Measurements from ENCODE around the gene CAPS.

CAPS gene

DNA sequence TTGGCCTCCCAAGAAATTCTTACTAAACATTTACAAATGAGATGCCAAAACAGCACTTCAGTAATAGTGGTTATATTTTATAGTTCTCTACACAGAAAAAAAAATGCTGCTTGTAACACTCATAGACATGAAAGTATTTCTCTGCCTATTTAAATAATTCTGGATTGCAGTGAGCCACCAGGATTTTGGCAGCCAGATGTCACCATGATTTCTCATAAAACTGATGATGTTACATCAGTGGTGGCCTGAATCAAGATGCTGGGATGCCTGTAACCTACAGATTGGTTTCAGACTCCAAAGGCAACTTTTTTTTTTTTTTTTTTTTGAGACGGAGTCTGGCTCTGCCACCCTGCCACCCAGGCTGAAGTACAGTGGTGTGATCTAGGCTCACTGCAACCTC lies 2.7 kb upstream of the CAPS start:
- WGBS: 80% methylated on average over 1 of the region's 1 CpG
- Histone ChIP-seq H2BK15ac (ENCODE audit: low read depth, poor library complexity, severe bottlenecking) (no peak overlapping the region), H4K91ac (ENCODE audit: low read length) (no peak overlapping the region), H3K4me1 (ENCODE audit: control insufficient read depth, insufficient read depth, low read depth, low read length) (peaks cover 20% of the 10 kb centered on the region), H3K36me3 (ENCODE audit: control insufficient read depth in 1 of 2, insufficient read depth in 2 of 2, low read depth in 1 of 2, low read length in 2 of 2) (peaks cover 19 to 54% of the 10 kb centered on the region in 2 experiments), H3K79me1 (replicated peaks; ENCODE audit: low read length, poor library complexity, severe bottlenecking) (peaks cover 14% of the 10 kb centered on the region), H3K4me2 (ENCODE audit: low read length, poor library complexity, severe bottlenecking) (no peak overlapping the region), H3K9me3 (ENCODE audit: control insufficient read depth, low read length) (no peaks in the 10 kb centered on the region), H2AK5ac (ENCODE audit: low read length, severe bottlenecking) (no peak overlapping the region), H3K23ac (ENCODE audit: low read length in 2 of 2) (no peak overlapping the region), H3K18ac (ENCODE audit: low read depth in 1 of 2, low read length in 2 of 2) (no peak overlapping the region), H2BK120ac (ENCODE audit: low read depth, low read length) (no peak overlapping the region), H2AFZ (ENCODE audit: low read depth, low read length) (no peak overlapping the region), H3K27me3 (ENCODE audit: control insufficient read depth in 1 of 2, insufficient read depth in 1 of 2, low read length in 2 of 2) (no peaks in the 10 kb centered on the region), H3K9ac (ENCODE audit: low read length) (no peak overlapping the region), H3K27ac (ENCODE audit: low read length, poor library complexity, severe bottlenecking) (no peak overlapping the region), H2BK5ac (ENCODE audit: low read depth, low read length, poor library complexity, severe bottlenecking) (no peak overlapping the region), H3K4me3 (ENCODE audit: insufficient read depth in 1 of 2, low read depth in 1 of 2, low read length in 2 of 2) (no peak overlapping the region), H2BK12ac (ENCODE audit: low read length in 2 of 2) (no peak overlapping the region), H3K14ac (ENCODE audit: low read length in 2 of 2) (no peak overlapping the region), H3K4ac (ENCODE audit: low read depth in 1 of 2, low read length in 2 of 2) (no peak overlapping the region), H4K8ac (ENCODE audit: low read length) (no peak overlapping the region)
- DNase-seq: no peak

DNA sequence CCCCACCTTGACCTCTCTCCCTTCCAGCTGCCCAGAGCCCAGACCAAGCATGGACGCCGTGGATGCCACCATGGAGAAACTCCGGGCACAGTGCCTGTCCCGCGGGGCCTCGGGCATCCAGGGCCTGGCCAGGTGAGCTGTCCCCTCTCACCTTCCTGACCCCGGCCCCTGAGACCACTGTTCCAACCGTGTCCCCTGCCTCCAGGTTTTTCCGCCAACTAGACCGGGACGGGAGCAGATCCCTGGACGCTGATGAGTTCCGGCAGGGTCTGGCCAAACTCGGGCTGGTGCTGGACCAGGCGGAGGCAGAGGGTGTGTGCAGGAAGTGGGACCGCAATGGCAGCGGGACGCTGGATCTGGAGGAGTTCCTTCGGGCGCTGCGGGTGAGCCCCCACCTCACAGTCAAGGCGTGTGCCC lies 312 bp downstream of the CAPS start:
- Histone ChIP-seq H3K23ac (ENCODE audit: low read length in 2 of 2) (no peak overlapping the region), H3K4me3 (ENCODE audit: insufficient read depth in 1 of 2, low read depth in 1 of 2, low read length in 2 of 2) (no peak overlapping the region), H2AFZ (ENCODE audit: low read depth, low read length) (no peak overlapping the region), H2BK120ac (ENCODE audit: low read depth, low read length) (no peak overlapping the region), H3K14ac (ENCODE audit: low read length in 2 of 2) (no peak overlapping the region), H4K91ac (ENCODE audit: low read length) (peak overlapping the region; percentile 35), H2BK15ac (ENCODE audit: low read depth, poor library complexity, severe bottlenecking) (no peak overlapping the region), H2BK12ac (ENCODE audit: low read length in 2 of 2) (no peak overlapping the region), H3K4me2 (ENCODE audit: low read length, poor library complexity, severe bottlenecking) (no peak overlapping the region), H3K79me1 (replicated peaks; ENCODE audit: low read length, poor library complexity, severe bottlenecking) (peaks cover 23% of the 10 kb centered on the region), H2AK5ac (ENCODE audit: low read length, severe bottlenecking) (peak overlapping the region; percentile 14), H3K18ac (ENCODE audit: low read depth in 1 of 2, low read length in 2 of 2) (no peak overlapping the region), H3K9me3 (ENCODE audit: control insufficient read depth, low read length) (no peaks in the 10 kb centered on the region), H3K27me3 (ENCODE audit: control insufficient read depth in 1 of 2, insufficient read depth in 1 of 2, low read length in 2 of 2) (no peaks in the 10 kb centered on the region), H4K8ac (ENCODE audit: low read length) (no peak overlapping the region), H3K27ac (ENCODE audit: low read length, poor library complexity, severe bottlenecking) (no peak overlapping the region), H3K4me1 (ENCODE audit: control insufficient read depth, insufficient read depth, low read depth, low read length) (peaks cover 19% of the 10 kb centered on the region), H3K9ac (ENCODE audit: low read length) (peak overlapping the region; percentile 68), H3K36me3 (ENCODE audit: control insufficient read depth in 1 of 2, insufficient read depth in 2 of 2, low read depth in 1 of 2, low read length in 2 of 2) (peaks cover 40 to 75% of the 10 kb centered on the region in 2 experiments), H2BK5ac (ENCODE audit: low read depth, low read length, poor library complexity, severe bottlenecking) (no peak overlapping the region), H3K4ac (ENCODE audit: low read depth in 1 of 2, low read length in 2 of 2) (no peak overlapping the region)
- no peak for DNase-seq
- WGBS: 96% methylated on average over 22 of the region's 22 CpGs

DNA sequence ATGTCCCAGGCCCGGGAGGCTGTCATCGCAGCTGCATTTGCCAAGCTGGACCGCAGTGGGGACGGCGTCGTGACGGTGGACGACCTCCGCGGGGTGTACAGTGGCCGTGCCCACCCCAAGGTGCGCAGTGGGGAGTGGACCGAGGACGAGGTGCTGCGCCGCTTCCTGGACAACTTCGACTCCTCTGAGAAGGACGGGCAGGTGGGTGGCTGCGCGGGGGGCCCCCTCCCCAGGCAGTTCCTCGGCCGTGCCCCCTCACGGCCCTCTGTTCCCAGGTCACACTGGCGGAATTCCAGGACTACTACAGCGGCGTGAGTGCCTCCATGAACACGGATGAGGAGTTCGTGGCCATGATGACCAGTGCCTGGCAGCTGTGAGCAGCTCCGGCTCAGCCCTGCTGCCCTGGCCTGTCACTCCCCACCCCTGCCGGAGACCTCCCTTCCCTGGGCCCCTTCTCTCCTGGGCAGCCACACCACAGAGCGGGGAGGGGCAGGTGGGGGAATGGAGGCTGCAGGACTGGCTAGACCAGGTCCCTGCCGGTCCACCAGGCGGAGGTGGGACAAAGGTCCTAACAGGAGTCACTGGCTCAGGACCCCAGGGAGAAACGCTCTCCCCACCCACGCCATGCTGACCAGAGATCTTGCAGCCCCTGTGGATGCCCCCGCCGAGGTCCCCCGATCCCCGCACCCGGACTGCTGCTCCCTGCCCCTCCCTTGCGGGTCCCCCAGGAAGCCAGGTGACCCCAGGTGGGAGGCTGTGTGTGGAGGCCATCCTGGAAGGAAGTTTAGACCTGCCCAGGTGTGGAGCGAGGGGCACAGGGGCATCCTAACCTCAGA lies 1.1 kb downstream of the CAPS start:
- peak overlapping the region in 1 of 2 experiments; percentile 10 for H2BK12ac ChIP-seq (ENCODE audit: low read length in 2 of 2)
- H3K14ac ChIP-seq (ENCODE audit: low read length in 2 of 2): no peak overlapping the region
- no peak overlapping the region for H2AFZ ChIP-seq (ENCODE audit: low read depth, low read length)
- no peak overlapping the region for H3K4me3 ChIP-seq (ENCODE audit: insufficient read depth in 1 of 2, low read depth in 1 of 2, low read length in 2 of 2)
- DNase-seq: no peak
- no peak overlapping the region for H3K4ac ChIP-seq (ENCODE audit: low read depth in 1 of 2, low read length in 2 of 2)
- no peak overlapping the region for H3K9ac ChIP-seq (ENCODE audit: low read length)
- H2BK15ac ChIP-seq (ENCODE audit: low read depth, poor library complexity, severe bottlenecking): no peak overlapping the region
- H2BK5ac ChIP-seq (ENCODE audit: low read depth, low read length, poor library complexity, severe bottlenecking): no peak overlapping the region
- no peak overlapping the region for H3K23ac ChIP-seq (ENCODE audit: low read length in 2 of 2)
- H3K79me1 ChIP-seq (replicated peaks; ENCODE audit: low read length, poor library complexity, severe bottlenecking): peaks cover 24% of the 10 kb centered on the region
- WGBS: 95% methylated on average over 39 of the region's 42 CpGs
- H3K27me3 ChIP-seq (ENCODE audit: control insufficient read depth in 1 of 2, insufficient read depth in 1 of 2, low read length in 2 of 2): no peaks in the 10 kb centered on the region
- no peak overlapping the region for H3K4me2 ChIP-seq (ENCODE audit: low read length, poor library complexity, severe bottlenecking)
- no peak overlapping the region for H3K27ac ChIP-seq (ENCODE audit: low read length, poor library complexity, severe bottlenecking)
- H4K8ac ChIP-seq (ENCODE audit: low read length): no peak overlapping the region
- peak overlapping the region in 1 of 2 experiments; percentile 48 for H3K18ac ChIP-seq (ENCODE audit: low read depth in 1 of 2, low read length in 2 of 2)
- no peak overlapping the region for H2BK120ac ChIP-seq (ENCODE audit: low read depth, low read length)
- no peak overlapping the region for H2AK5ac ChIP-seq (ENCODE audit: low read length, severe bottlenecking)
- H4K91ac ChIP-seq (ENCODE audit: low read length): peak overlapping the region; percentile 44
- H3K36me3 ChIP-seq (ENCODE audit: control insufficient read depth in 1 of 2, insufficient read depth in 2 of 2, low read depth in 1 of 2, low read length in 2 of 2): peaks cover 42 to 75% of the 10 kb centered on the region in 2 experiments
- no peaks in the 10 kb centered on the region for H3K9me3 ChIP-seq (ENCODE audit: control insufficient read depth, low read length)
- peaks cover 19% of the 10 kb centered on the region for H3K4me1 ChIP-seq (ENCODE audit: control insufficient read depth, insufficient read depth, low read depth, low read length)

DNA sequence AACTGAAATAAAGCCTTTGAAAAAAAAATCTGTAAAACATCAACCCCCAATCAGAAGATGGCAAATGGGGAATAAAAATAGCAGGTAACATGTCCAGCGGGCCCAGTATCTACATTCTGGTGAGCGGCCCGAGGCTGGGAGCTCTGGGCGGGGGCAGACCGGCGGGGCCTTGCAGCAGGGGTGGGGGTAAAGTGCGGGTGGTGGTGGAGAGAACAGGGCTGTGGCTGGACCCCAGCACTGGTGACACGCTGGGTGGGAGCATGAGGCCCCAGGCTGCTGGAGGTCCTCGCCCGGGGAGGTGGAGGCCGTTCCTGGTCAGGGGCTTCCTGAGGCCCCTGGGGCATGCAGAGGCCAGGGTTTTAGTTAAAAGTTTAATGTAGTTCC lies 1.7 kb downstream of the CAPS start:
- Histone ChIP-seq H2AFZ (ENCODE audit: low read depth, low read length) (no peak overlapping the region), H3K79me1 (replicated peaks; ENCODE audit: low read length, poor library complexity, severe bottlenecking) (peaks cover 24% of the 10 kb centered on the region), H3K9ac (ENCODE audit: low read length) (peak overlapping the region; percentile 67), H3K4me3 (ENCODE audit: insufficient read depth in 1 of 2, low read depth in 1 of 2, low read length in 2 of 2) (no peak overlapping the region), H2BK5ac (ENCODE audit: low read depth, low read length, poor library complexity, severe bottlenecking) (no peak overlapping the region), H4K8ac (ENCODE audit: low read length) (no peak overlapping the region), H3K14ac (ENCODE audit: low read length in 2 of 2) (no peak overlapping the region), H3K36me3 (ENCODE audit: control insufficient read depth in 1 of 2, insufficient read depth in 2 of 2, low read depth in 1 of 2, low read length in 2 of 2) (peaks cover 47 to 69% of the 10 kb centered on the region in 2 experiments), H2BK12ac (ENCODE audit: low read length in 2 of 2) (no peak overlapping the region), H3K9me3 (ENCODE audit: control insufficient read depth, low read length) (no peaks in the 10 kb centered on the region), H3K4ac (ENCODE audit: low read depth in 1 of 2, low read length in 2 of 2) (no peak overlapping the region), H4K91ac (ENCODE audit: low read length) (no peak overlapping the region), H3K18ac (ENCODE audit: low read depth in 1 of 2, low read length in 2 of 2) (no peak overlapping the region), H3K4me1 (ENCODE audit: control insufficient read depth, insufficient read depth, low read depth, low read length) (peaks cover 19% of the 10 kb centered on the region), H3K4me2 (ENCODE audit: low read length, poor library complexity, severe bottlenecking) (no peak overlapping the region), H2BK15ac (ENCODE audit: low read depth, poor library complexity, severe bottlenecking) (no peak overlapping the region), H3K27ac (ENCODE audit: low read length, poor library complexity, severe bottlenecking) (no peak overlapping the region), H2AK5ac (ENCODE audit: low read length, severe bottlenecking) (no peak overlapping the region), H3K23ac (ENCODE audit: low read length in 2 of 2) (no peak overlapping the region), H2BK120ac (ENCODE audit: low read depth, low read length) (no peak overlapping the region), H3K27me3 (ENCODE audit: control insufficient read depth in 1 of 2, insufficient read depth in 1 of 2, low read length in 2 of 2) (no peaks in the 10 kb centered on the region)
- DNase-seq: no peak
- WGBS: 93% methylated on average over 8 of the region's 11 CpGs
